Activated B cell treated with CpG ODN at 0.5 μM for 24 hours (primary cell): Measurements from ENCODE around the gene SEPTIN6. TPM values are rescaled to one million over a fixed set of nuclear protein-coding genes. Genes with fewer than 3 reads are reported as not detected.

Experiments
- ATAC-seq: fragments of 200-7000 bp; cut with Tn5 transposase; one replicate; pipeline ENCODE4 v1.10.0; 2021; ENCODE audit warnings: low read depth, mild to moderate bottlenecking, moderate library complexity
- CTCF ChIA-PET: fragments of 350-600 bp; sonication (Branson Sonifier 250); formaldehyde crosslinking; loops from one replicate; lab custom pipeline; 2021; ENCODE audit warnings: antibody characterized with exemption; lab: Charles Lee
- POLR2A ChIA-PET: fragments of 350-600 bp; sonication (Branson Sonifier 250); formaldehyde crosslinking; loops from one replicate; lab custom pipeline; 2021; ENCODE audit warnings: antibody characterized with exemption; lab: Charles Lee
- DNase-seq: peaks from one replicate; pipeline ENCODE4 v3.0.0; 2022
- H3K27ac Mint-ChIP-seq: one replicate; pipeline ENCODE4 v1.8.0; 2020; ENCODE audit warnings: mixed read lengths
- H3K27me3 Mint-ChIP-seq: one replicate; pipeline ENCODE4 v1.8.0; 2021; ENCODE audit warnings: mixed read lengths
- H3K36me3 Mint-ChIP-seq: one replicate; pipeline ENCODE4 v1.8.0; 2021; ENCODE audit warnings: low read depth, mixed read lengths
- H3K4me1 Mint-ChIP-seq: one replicate; pipeline ENCODE4 v1.8.0; 2021; ENCODE audit warnings: mixed read lengths
- H3K4me3 Mint-ChIP-seq: one replicate; pipeline ENCODE4 v1.8.0; 2020; ENCODE audit warnings: mild to moderate bottlenecking, mixed read lengths
- H3K9me3 Mint-ChIP-seq: one replicate; pipeline ENCODE4 v1.8.0; 2020; ENCODE audit warnings: mixed read lengths
- CTCF ChIP-seq: fragments of 200-600 bp; IDR thresholded peaks from one replicate; pipeline ENCODE4 v1.8.0; 2022; ENCODE audit warnings: antibody characterized with exemption, mild to moderate bottlenecking
- intact Hi-C: fragments of 100-400 bp; cut with micrococcal nuclease; formaldehyde crosslinking; loops from one replicate; pipeline ENCODE4 v1.15.1; 2024
- total RNA-seq: library from RNA; stranded (reverse); gene quantifications from 2 replicates; pipeline ENCODE4 v1.2.3, GENCODE V29; 2022

SEPTIN6 gene
- total RNA-seq, 1 donor from 2014 or later: 330 TPM

DNA sequence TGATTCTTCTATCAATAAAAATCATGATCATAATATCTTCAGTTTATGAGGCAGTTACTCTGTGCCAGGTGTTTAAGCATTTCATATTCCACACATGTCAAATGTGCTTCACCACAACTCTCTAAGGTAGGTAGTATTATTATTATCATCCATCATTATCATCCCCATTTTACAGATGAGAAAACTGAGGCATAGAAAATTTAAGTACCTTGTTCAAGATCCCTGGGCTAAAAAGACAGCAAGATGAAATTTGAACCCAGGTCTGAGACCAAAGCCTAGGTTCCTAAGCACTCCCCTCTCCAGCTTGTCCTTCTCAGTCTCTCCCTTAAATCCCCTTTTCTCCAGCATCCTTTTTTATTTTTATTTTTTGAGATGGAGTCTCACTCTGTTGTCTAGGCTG lies 33.4 kb downstream of the SEPTIN6 start:
- no peak for ATAC-seq
- CTCF ChIA-PET: interaction anchor here (1.3 kb wide), 1 partner anchor 49 kb away, joined by 3 read pairs; no protein-coding TSS in a partner anchor
- no peak overlapping the region for H3K27ac Mint-ChIP-seq

GRCh38 chrX:119655125-119655524 lies 37.8 kb downstream of the SEPTIN6 start:
- DNase-seq: no peak
- Mint-ChIP-seq H3K27me3 (no peaks in the 10 kb centered on the region), H3K4me1 (peaks cover 4% of the 10 kb centered on the region), H3K9me3 (no peaks in the 10 kb centered on the region), H3K4me3 (no peak overlapping the region), H3K36me3 (peaks cover 65% of the 10 kb centered on the region), H3K27ac (peak overlapping the region; percentile 61)
- no peak for TF ChIP-seq CTCF
- ATAC-seq: no peak
- intact Hi-C loops: no loop called here
- CTCF ChIA-PET: interaction anchor here (0.6 to 1.4 kb wide), 2 partner anchors 38 to 72 kb away, joined by 3 to 6 read pairs; partner anchors contain the start of gene SEPTIN6
- POLR2A ChIA-PET: no interaction called here

More for the DNA sequence above, 33.4 kb downstream of the SEPTIN6 start:
- H3K4me1 Mint-ChIP-seq: peaks cover 23% of the 10 kb centered on the region
- POLR2A ChIA-PET: interaction anchor here (1.0 kb wide), 1 partner anchor 34 kb away, joined by 5 read pairs; the partner anchor contains the start of gene SEPTIN6
- no peaks in the 10 kb centered on the region for H3K9me3 Mint-ChIP-seq
- peaks cover 63% of the 10 kb centered on the region for H3K36me3 Mint-ChIP-seq
- no peak overlapping the region for H3K4me3 Mint-ChIP-seq
- no peak for TF ChIP-seq CTCF
- intact Hi-C loops: no loop called here
- H3K27me3 Mint-ChIP-seq: no peaks in the 10 kb centered on the region
- DNase-seq: no peak

GRCh38 chrX:119654112-119654531 lies 38.8 kb downstream of the SEPTIN6 start:
- TF ChIP-seq CTCF: no peak
- Mint-ChIP-seq H3K9me3 (no peaks in the 10 kb centered on the region), H3K27me3 (no peaks in the 10 kb centered on the region), H3K36me3 (peaks cover 63% of the 10 kb centered on the region), H3K4me3 (no peak overlapping the region), H3K4me1 (peaks cover 6% of the 10 kb centered on the region), H3K27ac (no peak overlapping the region)
- intact Hi-C loops: no loop called here
- DNase-seq (no peak), ATAC-seq (no peak)
- CTCF ChIA-PET: interaction anchor here (1.4 kb wide), 1 partner anchor 39 kb away, joined by 6 read pairs; the partner anchor contains the start of gene SEPTIN6
- POLR2A ChIA-PET: interaction anchor here (1.0 kb wide), 1 partner anchor 36 kb away, joined by 3 read pairs; no protein-coding TSS in a partner anchor

GRCh38 chrX:119648421-119648775 lies 44.6 kb downstream of the SEPTIN6 start:
- intact Hi-C loops: loop anchor here (1.0 to 5.0 kb wide), 4 partner anchors 10 to 44 kb away; partner anchors contain the start of genes NKRF and SEPTIN6
- H3K9me3 Mint-ChIP-seq: no peaks in the 10 kb centered on the region
- no peak for TF ChIP-seq CTCF
- ChIA-PET POLR2A (interaction anchor here (0.8 to 3.1 kb wide), 10 partner anchors 9 to 143 kb away, joined by 3 to 24 read pairs (median 6); partner anchors contain the start of genes RPL39 and SEPTIN6), CTCF (interaction anchor here (0.9 to 1.1 kb wide), 5 partner anchors 29 to 132 kb away, joined by 3 to 4 read pairs (median 3); partner anchors contain the start of gene SEPTIN6)
- H3K27ac Mint-ChIP-seq: peak overlapping the region; percentile 93
- ATAC-seq (no peak), DNase-seq (no peak)
- H3K4me1 Mint-ChIP-seq: peaks cover 28% of the 10 kb centered on the region
- H3K4me3 Mint-ChIP-seq: peak overlapping the region; percentile 45
- peaks cover 63% of the 10 kb centered on the region for H3K36me3 Mint-ChIP-seq
- H3K27me3 Mint-ChIP-seq: no peaks in the 10 kb centered on the region
